Neural progenitor cell (in vitro differentiated cells): ENCODE measurements around the gene STX8. TPM values are rescaled to one million over a fixed set of nuclear protein-coding genes. Genes with fewer than 3 reads are reported as not detected.
A peak's percentile ranks its signal among the peaks of the same experiment; 100 is the strongest.

Experiments used
- DNase-seq: peaks from one replicate; pipeline ENCODE4 v3.0.0-alpha.2; 2016; ENCODE audit warnings: low spot score
- H2AFZ ChIP-seq: fragments of 200-600 bp; sonication (generic); replicated peaks from 2 replicates; pipeline ENCODE4 v1.6.1; 2016; ENCODE audit warnings: antibody characterized with exemption
- H3F3A ChIP-seq: fragments of 200-600 bp; sonication (generic); 2 replicates; pipeline ENCODE4 v1.6.1; 2016; ENCODE audit warnings: antibody characterized with exemption, low read depth
- H3K27ac ChIP-seq: fragments of 200-600 bp; sonication (generic); 2 replicates; pipeline ENCODE4 v1.5.1; 2016; ENCODE audit warnings: mild to moderate bottlenecking
- H3K27me3 ChIP-seq: fragments of 200-600 bp; sonication (generic); 2 replicates; pipeline ENCODE4 v1.6.1; 2016; ENCODE audit warnings: mild to moderate bottlenecking, moderate library complexity
- H3K36me3 ChIP-seq: fragments of 200-600 bp; sonication (generic); 2 replicates; pipeline ENCODE4 v1.5.1; 2016
- H3K4me1 ChIP-seq: fragments of 200-600 bp; sonication (generic); 2 replicates; pipeline ENCODE4 v1.6.1; 2016; ENCODE audit warnings: mixed run types
- H3K4me2 ChIP-seq: fragments of 200-600 bp; sonication (generic); 2 replicates; pipeline ENCODE4 v1.6.1; 2016
- H3K4me3 ChIP-seq: fragments of 200-600 bp; sonication (generic); 2 replicates; pipeline ENCODE4 v1.5.1; 2016
- H3K79me2 ChIP-seq: fragments of 200-600 bp; sonication (generic); 2 replicates; pipeline ENCODE4 v1.6.1; 2016; ENCODE audit warnings: low read depth
- H3K9ac ChIP-seq: fragments of 200-600 bp; sonication (generic); 2 replicates; pipeline ENCODE4 v1.6.1; 2016
- H3K9me3 ChIP-seq: fragments of 200-600 bp; sonication (generic); 2 replicates; pipeline ENCODE4 v1.5.1; 2016; ENCODE audit warnings: low read depth
- H4K20me1 ChIP-seq: fragments of 200-600 bp; sonication (generic); 2 replicates; pipeline ENCODE4 v1.6.1; 2016; ENCODE audit warnings: low read depth
- H3K27ac Mint-ChIP-seq: 3 replicates; pipeline ENCODE4 v1.8.0; 2021; ENCODE audit warnings: mixed read lengths
- H3K27me3 Mint-ChIP-seq: 2 replicates; pipeline ENCODE4 v1.8.0; 2022; ENCODE audit warnings: low read depth, mild to moderate bottlenecking, inconsistent platforms, moderate library complexity, mixed read lengths; ENCODE audit not compliant: insufficient read depth
- H3K36me3 Mint-ChIP-seq: 3 replicates; pipeline ENCODE4 v1.8.0; 2021; ENCODE audit warnings: mixed read lengths
- H3K4me1 Mint-ChIP-seq: 3 replicates; pipeline ENCODE4 v1.8.0; 2021; ENCODE audit warnings: mixed read lengths
- H3K4me3 Mint-ChIP-seq: 3 replicates; pipeline ENCODE4 v1.8.0; 2021; ENCODE audit warnings: mild to moderate bottlenecking, moderate library complexity, mixed read lengths
- H3K9me3 Mint-ChIP-seq: 3 replicates; pipeline ENCODE4 v1.8.0; 2020; ENCODE audit warnings: mixed read lengths
- CTCF ChIP-seq: fragments of 200-600 bp; sonication (generic); IDR thresholded peaks from 2 replicates; pipeline ENCODE4 v1.5.1; 2017; ENCODE audit warnings: antibody characterized with exemption, mild to moderate bottlenecking
- EZH2 ChIP-seq: fragments of 200-600 bp; sonication (generic); IDR thresholded peaks from 2 replicates; pipeline ENCODE4 v1.6.1; 2017; ENCODE audit warnings: antibody characterized with exemption, mild to moderate bottlenecking, moderate library complexity
- EZH2phosphoT487 ChIP-seq: fragments of 200-600 bp; sonication (generic); IDR thresholded peaks from 2 replicates; pipeline ENCODE4 v1.6.1; 2017; ENCODE audit warnings: antibody characterized with exemption
- total RNA-seq: library from RNA; depleted of rRNA; stranded (reverse); fragments of >200 nt; gene quantifications from 2 replicates; pipeline ENCODE4 v1.2.3, GENCODE V29; 2015; ENCODE audit warnings: low replicate concordance

STX8 gene
- total RNA-seq, 1 donor from 2014 or later: 79.7 TPM

GRCh38 chr17:9544221-9544620 lies 31.4 kb downstream of the STX8 start:
- no peaks in the 10 kb centered on the region for H4K20me1 ChIP-seq
- Mint-ChIP-seq H3K9me3 (no peaks in the 10 kb centered on the region), H3K27ac (peak overlapping the region; percentile 25), H3K36me3 (peaks cover 13% of the 10 kb centered on the region), H3K4me1 (peaks cover 4% of the 10 kb centered on the region), H3K27me3 (peaks cover 2% of the 10 kb centered on the region), H3K4me3 (no peak overlapping the region)
- H3K27me3 ChIP-seq: no peaks in the 10 kb centered on the region
- H3K27ac ChIP-seq: no peak overlapping the region
- H3K9ac ChIP-seq: no peak overlapping the region
- H3K4me2 ChIP-seq: no peak overlapping the region
- TF ChIP-seq EZH2: no peak
- TF ChIP-seq CTCF: no peak
- TF ChIP-seq EZH2phosphoT487: no peak
- peaks cover 6% of the 10 kb centered on the region for H3F3A ChIP-seq
- H3K36me3 ChIP-seq: no peaks in the 10 kb centered on the region
- no peaks in the 10 kb centered on the region for H3K9me3 ChIP-seq
- H3K79me2 ChIP-seq: no peaks in the 10 kb centered on the region
- H2AFZ ChIP-seq: no peak overlapping the region
- peak; percentile 8 for DNase-seq
- H3K4me3 ChIP-seq: no peak overlapping the region
- H3K4me1 ChIP-seq: peaks cover 6% of the 10 kb centered on the region

- TF ChIP-seq EZH2 (no peak), CTCF (no peak), EZH2phosphoT487 (no peak)
- no peak overlapping the region for H3K9ac ChIP-seq
- no peaks in the 10 kb centered on the region for H3K36me3 ChIP-seq
- no peaks in the 10 kb centered on the region for H3K79me2 ChIP-seq
- Mint-ChIP-seq H3K27me3 (no peaks in the 10 kb centered on the region), H3K27ac (no peak overlapping the region), H3K36me3 (peaks cover 13% of the 10 kb centered on the region), H3K4me3 (no peak overlapping the region), H3K4me1 (peaks cover 9% of the 10 kb centered on the region), H3K9me3 (no peaks in the 10 kb centered on the region)
- H3K27me3 ChIP-seq: no peaks in the 10 kb centered on the region
- H3F3A ChIP-seq: peaks cover 30% of the 10 kb centered on the region
- peaks cover 25% of the 10 kb centered on the region for H3K4me1 ChIP-seq
- no peaks in the 10 kb centered on the region for H3K9me3 ChIP-seq
- H4K20me1 ChIP-seq: no peaks in the 10 kb centered on the region
- no peak overlapping the region for H3K4me3 ChIP-seq
- H2AFZ ChIP-seq: no peak overlapping the region
- DNase-seq: no peak
- no peak overlapping the region for H3K4me2 ChIP-seq
- no peak overlapping the region for H3K27ac ChIP-seq
Observed at GRCh38 chr17:9541718-9542117, 33.9 kb downstream of the STX8 start.

- H4K20me1 ChIP-seq: no peaks in the 10 kb centered on the region
- Mint-ChIP-seq H3K9me3 (no peaks in the 10 kb centered on the region), H3K4me1 (peaks cover 5% of the 10 kb centered on the region), H3K4me3 (no peak overlapping the region), H3K36me3 (peaks cover 12% of the 10 kb centered on the region), H3K27ac (no peak overlapping the region), H3K27me3 (no peaks in the 10 kb centered on the region)
- no peak overlapping the region for H3K4me3 ChIP-seq
- no peaks in the 10 kb centered on the region for H3K79me2 ChIP-seq
- TF ChIP-seq EZH2 (no peak), CTCF (no peak), EZH2phosphoT487 (peak; percentile 63)
- H3K9me3 ChIP-seq: no peaks in the 10 kb centered on the region
- no peak overlapping the region for H2AFZ ChIP-seq
- H3K9ac ChIP-seq: no peak overlapping the region
- H3K27ac ChIP-seq: peak overlapping the region; percentile 30
- H3F3A ChIP-seq: peaks cover 41% of the 10 kb centered on the region
- peak; percentile 64 for DNase-seq
- no peaks in the 10 kb centered on the region for H3K27me3 ChIP-seq
- H3K4me2 ChIP-seq: peak overlapping the region; percentile 36
- H3K4me1 ChIP-seq: peaks cover 32% of the 10 kb centered on the region
- no peaks in the 10 kb centered on the region for H3K36me3 ChIP-seq
Observed at GRCh38 chr17:9538626-9539025, 37.0 kb downstream of the STX8 start.
